Hindlimb muscle (tissue), 1 donor: ENCODE measurements around the gene KIRREL2. TPM values are rescaled to one million over a fixed set of nuclear protein-coding genes. Genes with fewer than 3 reads are reported as not detected.
A peak's percentile ranks its signal among the peaks of the same experiment; 100 is the strongest.
"Not testable (repeated sequence)": the region's sequence is repeated elsewhere in the genome, so short reads cannot be mapped to it uniquely, and the experiment has no call there.

ENCODE experiments used
- DNase-seq: peaks from one replicate; pipeline ENCODE4 v3.0.0-alpha.2; 2013
- polyA plus RNA-seq: library from polyadenylated mRNA; unstranded; fragments of 120-200 nt; gene quantifications from one replicate; pipeline ENCODE4 v1.2.1, GENCODE V29; 2013; ENCODE audit not compliant: insufficient read length

The KIRREL2 gene
- polyA plus RNA-seq, 1 donor = 0.31 TPM

GRCh38 chr19:35870124-35870736 lies 13.5 kb downstream of the KIRREL2 start:
- not testable (repeated sequence) for DNase-seq

DNA sequence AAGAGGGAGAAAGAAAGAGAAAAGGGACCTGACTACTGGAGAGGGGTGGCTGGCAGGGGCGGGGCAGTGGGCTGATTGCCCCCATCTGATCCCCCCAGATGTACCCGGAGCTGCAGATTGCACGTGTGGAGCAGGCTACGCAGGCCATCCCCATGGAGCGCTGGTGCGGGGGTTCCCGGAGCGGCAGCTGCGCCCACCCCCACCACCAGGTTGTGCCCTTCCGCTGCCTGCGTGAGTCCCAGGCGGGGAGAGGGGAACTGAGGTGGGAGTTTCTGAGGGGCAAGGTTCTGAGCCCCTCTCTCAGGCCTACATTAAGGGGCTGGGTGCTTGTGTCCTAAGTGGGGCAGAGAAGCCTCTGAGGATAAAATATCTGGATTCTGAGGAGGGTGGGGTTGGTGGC lies 14.1 kb downstream of the KIRREL2 start:
- DNase-seq = no peak

DNA sequence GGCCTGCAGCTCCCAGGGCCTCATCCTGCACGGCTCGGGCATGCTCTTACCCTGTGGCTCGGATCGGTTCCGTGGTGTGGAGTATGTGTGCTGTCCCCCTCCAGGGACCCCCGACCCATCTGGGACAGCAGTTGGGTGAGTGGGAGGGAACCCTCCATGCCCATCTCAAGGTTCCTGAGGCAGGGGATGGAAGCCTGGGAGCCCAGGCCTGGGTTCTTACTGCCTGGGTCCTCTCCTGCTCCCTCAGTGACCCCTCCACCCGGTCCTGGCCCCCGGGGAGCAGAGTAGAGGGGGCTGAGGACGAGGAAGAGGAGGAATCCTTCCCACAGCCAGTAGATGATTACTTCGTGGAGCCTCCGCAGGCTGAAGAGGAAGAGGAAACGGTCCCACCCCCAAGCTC lies 14.9 kb downstream of the KIRREL2 start:
- DNase-seq = no peak

DNA sequence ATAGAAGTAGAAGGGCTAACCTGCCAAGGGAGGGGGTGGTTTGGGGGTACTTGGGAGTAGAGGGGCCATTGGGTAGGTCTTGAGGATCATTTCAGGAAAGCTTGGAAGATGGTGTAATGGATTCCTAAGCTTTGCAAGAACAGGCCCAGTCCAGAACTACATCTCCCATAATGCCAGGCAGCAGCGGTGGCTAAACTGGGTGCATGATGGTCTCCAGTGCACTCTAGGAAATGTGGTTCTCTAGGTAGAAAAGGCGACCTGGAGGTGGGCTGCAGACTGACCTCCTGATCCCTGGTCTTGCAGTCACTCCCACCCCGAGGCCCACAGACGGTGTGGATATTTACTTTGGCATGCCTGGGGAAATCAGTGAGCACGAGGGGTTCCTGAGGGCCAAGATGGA lies 15.5 kb downstream of the KIRREL2 start:
- DNase-seq = no peak

GRCh38 chr19:35874392-35874930 lies 17.8 kb downstream of the KIRREL2 start:
- no peak for DNase-seq

DNA sequence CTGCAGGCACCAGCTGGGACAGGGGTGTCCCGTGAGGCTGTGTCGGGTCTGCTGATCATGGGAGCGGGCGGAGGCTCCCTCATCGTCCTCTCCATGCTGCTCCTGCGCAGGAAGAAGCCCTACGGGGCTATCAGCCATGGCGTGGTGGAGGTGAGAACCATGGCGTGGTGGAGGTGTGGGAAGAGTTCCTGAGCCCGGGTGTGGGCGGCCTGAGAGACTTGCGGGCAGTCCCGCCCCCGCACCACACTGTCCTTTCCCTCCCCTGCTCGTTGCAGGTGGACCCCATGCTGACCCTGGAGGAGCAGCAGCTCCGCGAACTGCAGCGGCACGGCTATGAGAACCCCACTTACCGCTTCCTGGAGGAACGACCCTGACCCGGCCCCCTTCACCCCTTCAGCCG lies 22.4 kb downstream of the KIRREL2 start:
- DNase-seq = no peak

DNA sequence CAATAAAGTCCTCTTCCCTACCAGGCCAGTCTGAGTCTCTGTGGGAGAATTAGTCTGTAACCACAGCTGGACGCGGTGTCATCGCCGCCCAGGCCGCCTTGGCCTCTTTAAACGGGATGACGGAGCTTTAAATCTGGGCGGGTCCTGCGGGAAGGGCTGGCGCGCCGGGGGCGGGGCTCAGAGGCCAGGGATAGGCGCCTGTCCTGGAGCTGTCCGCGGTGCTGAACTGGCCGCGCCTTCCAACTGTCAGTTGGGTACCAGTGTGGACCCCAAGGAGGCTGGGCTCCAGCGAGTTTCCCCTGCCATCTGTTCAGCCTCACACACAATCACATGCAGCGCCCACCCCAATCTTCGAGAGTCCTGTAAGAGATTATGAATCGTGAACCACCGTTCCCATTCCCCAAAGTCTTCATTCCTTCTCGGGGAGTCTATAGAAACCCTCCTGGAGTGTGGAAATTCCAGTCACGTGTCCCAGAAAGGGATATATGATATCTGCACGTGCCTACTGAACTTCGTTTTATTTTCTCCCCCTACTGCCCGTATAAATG lies 23.1 kb downstream of the KIRREL2 start:
- peak; percentile 87 for DNase-seq

- peak; percentile 75 for DNase-seq
Measured at GRCh38 chr19:35882114-35882832, 25.6 kb downstream of the KIRREL2 start.

- DNase-seq = no peak
Measured at GRCh38 chr19:35883882-35884281, 27.2 kb downstream of the KIRREL2 start.

DNA sequence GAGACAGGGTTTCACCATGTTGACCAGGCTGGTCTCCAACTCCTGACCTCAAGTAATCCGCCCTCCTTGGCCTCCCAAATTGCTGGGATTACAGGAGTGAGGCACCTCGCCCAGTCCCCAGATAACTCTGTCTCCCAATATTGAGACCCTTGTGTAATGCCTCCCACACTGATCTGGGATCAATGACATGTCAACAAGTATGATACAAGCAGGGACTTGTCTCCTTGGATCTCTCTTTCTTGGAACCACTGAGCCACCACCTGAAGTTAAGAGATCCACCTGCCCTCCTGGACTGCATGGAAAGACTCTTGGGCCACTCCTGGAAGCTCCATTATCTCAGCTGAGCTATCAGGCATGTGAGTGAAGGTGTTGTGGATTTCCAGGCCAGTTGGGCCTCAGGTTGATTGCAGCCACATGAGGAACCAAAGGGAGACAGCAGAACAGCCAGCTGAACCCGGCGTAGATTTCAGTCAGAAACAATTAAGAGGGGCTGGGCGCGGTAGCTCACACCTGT lies 28.6 kb downstream of the KIRREL2 start:
- no peak for DNase-seq

DNA sequence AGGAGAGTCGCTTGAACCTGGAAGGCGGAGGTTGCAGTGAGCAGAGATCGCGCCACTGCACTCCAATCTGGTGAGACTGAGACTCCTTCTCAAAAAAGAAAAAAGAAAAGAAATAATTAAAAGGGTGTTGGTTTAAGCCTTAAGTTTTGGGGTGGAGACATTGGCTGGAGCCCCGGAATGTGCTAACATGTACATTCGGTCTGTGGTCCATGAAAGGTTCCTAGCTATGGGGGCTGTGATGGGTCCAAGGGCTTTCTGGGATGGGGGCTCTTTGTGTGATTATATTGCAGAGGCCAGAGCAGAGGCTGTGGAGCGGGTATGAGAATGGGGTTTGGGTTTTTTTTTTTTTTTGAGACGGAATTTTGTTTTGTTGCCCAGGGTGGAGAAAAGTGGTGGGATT lies 29.2 kb downstream of the KIRREL2 start:
- no peak for DNase-seq

GRCh38 chr19:35887197-35887596 lies 30.5 kb downstream of the KIRREL2 start:
- DNase-seq = no peak

- no peak for DNase-seq
Measured at GRCh38 chr19:35888398-35888797, 31.7 kb downstream of the KIRREL2 start.

GRCh38 chr19:35889370-35890112 lies 32.8 kb downstream of the KIRREL2 start:
- no peak for DNase-seq

DNA sequence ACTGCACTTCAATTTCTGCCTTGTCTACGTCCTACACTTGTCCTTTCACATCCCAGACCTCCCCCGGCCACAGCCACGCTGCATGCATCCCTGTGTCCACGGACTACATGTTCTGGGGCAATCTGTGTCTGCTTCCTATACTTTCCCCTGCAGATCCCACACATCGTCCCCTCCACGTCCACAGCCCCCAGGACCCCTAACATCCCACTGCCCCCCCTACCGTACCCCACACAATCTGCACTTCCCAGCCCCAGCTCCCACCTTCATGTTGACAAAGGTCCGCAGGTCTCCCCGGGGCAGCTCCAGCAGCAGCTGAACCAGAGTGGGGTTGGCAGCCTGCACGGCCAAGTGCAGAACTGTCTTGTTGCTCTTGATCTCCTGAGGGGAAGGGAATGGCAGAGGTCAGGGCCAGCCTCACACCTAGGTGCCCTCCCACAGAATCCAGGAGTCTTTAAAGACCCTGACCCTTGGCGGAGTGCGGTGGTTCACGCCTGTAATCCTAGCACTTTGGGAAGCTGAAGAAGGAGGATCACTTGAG lies 33.5 kb downstream of the KIRREL2 start:
- no peak for DNase-seq

DNA sequence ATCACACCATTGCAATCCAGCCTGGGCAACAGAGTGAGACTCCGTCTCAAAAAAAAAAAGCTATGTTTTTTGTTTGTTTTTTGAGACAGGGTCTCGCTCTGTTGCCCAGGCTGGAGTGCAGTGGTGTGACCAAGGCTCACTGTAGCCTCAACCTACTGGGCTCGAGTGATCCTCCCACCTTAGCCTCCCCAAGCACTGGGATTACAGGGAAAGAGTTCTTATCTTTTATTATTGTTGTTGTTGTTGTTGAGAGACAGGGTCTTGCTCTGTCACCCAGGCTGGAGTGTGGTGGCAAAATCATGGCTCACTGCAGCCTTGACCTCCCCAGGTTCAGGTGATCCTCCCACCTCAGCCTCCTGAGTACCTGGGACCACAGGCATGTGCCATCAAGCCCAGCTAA lies 35.1 kb downstream of the KIRREL2 start:
- DNase-seq = not testable (repeated sequence)

DNA sequence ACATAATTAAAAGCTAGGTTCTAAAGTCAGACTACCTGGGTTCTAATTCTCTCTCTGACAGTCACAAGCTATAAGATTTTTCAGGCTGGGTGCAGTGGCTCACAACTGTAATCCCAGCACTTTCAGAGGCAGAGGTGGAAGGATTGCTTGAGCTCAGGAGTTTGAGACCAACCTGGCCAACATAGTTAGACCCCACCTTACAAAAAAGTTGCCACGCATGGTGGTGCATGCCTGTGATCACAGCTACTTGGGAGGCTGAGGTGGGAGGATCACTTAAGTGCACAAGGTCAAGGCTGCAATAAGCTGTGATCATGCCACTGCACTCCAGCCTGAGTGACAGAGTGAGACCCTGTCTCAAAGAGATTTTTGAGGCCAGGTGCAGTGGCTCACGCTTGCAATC lies 37.6 kb downstream of the KIRREL2 start:
- no peak for DNase-seq

GRCh38 chr19:35895911-35896642 lies 39.4 kb downstream of the KIRREL2 start:
- DNase-seq = no peak

- no peak for DNase-seq
Measured at GRCh38 chr19:35896643-35897040, 39.9 kb downstream of the KIRREL2 start.

GRCh38 chr19:35897706-35898451 lies 41.2 kb downstream of the KIRREL2 start:
- DNase-seq = no peak

- no peak for DNase-seq
Measured at GRCh38 chr19:35898499-35898809, 41.7 kb downstream of the KIRREL2 start.
